22Rv1 (cell line): ENCODE results near the gene LGSN.

ENCODE experiments used
- CTCF ChIP-seq: fragments of 450-650 bp; IDR thresholded peaks from 2 replicates; pipeline ENCODE4 v1.5.1; 2017; ENCODE audit warnings: mild to moderate bottlenecking
- ZFX ChIP-seq: fragments of 450-650 bp; IDR thresholded peaks from 2 replicates; pipeline ENCODE4 v1.6.1; 2017; ENCODE audit warnings: antibody characterized with exemption, borderline replicate concordance

GRCh38 chr6:63269470-63269869 lies 50.3 kb downstream of the LGSN start:
- TF ChIP-seq CTCF = no peak
- no peak for TF ChIP-seq ZFX
